Measurements from ENCODE around the gene FMO5.
"Not testable (repeated sequence)": the region's sequence is repeated elsewhere in the genome, so short reads cannot be mapped to it uniquely, and the experiment has no call there.

FMO5 gene

GRCh38 chr1:147238925-147239820, 14.0 kb upstream of the FMO5 start:
- no peak for DNase-seq

GRCh38 chr1:147238053-147238902, 13.1 kb upstream of the FMO5 start:
- no peak for DNase-seq

- DNase-seq = no peak
Measured at GRCh38 chr1:147236959-147237791, 12.0 kb upstream of the FMO5 start.

GRCh38 chr1:147236448-147236847, 11.3 kb upstream of the FMO5 start:
- no peak for DNase-seq

- no peak for DNase-seq
Measured at GRCh38 chr1:147235822-147236221, 10.7 kb upstream of the FMO5 start.

- not testable (repeated sequence) for DNase-seq
Measured at GRCh38 chr1:147233903-147234302, 8.8 kb upstream of the FMO5 start.

GRCh38 chr1:147231032-147231431, 5.9 kb upstream of the FMO5 start:
- not testable (repeated sequence) for DNase-seq

- no peak for DNase-seq
Measured at GRCh38 chr1:147223740-147224615, 1.2 kb downstream of the FMO5 start.

GRCh38 chr1:147218606-147219005, 6.5 kb downstream of the FMO5 start:
- no peak for DNase-seq

GRCh38 chr1:147217141-147217540, 8.0 kb downstream of the FMO5 start:
- no peak for DNase-seq

GRCh38 chr1:147216124-147216523, 9.0 kb downstream of the FMO5 start:
- DNase-seq = no peak

GRCh38 chr1:147215540-147215916, 9.6 kb downstream of the FMO5 start:
- no peak for DNase-seq

GRCh38 chr1:147214842-147215539, 10.1 kb downstream of the FMO5 start:
- no peak for DNase-seq

- no peak for DNase-seq
Measured at GRCh38 chr1:147214325-147214724, 10.8 kb downstream of the FMO5 start.

GRCh38 chr1:147213271-147213670, 11.9 kb downstream of the FMO5 start:
- DNase-seq = no peak

GRCh38 chr1:147211577-147211976, 13.6 kb downstream of the FMO5 start:
- DNase-seq = no peak

GRCh38 chr1:147210987-147211386, 14.2 kb downstream of the FMO5 start:
- DNase-seq = no peak

- no peak for DNase-seq
Measured at GRCh38 chr1:147209825-147210821, 15.0 kb downstream of the FMO5 start.

- no peak for DNase-seq
Measured at GRCh38 chr1:147208619-147209018, 16.5 kb downstream of the FMO5 start.

GRCh38 chr1:147207192-147207591, 17.9 kb downstream of the FMO5 start:
- DNase-seq = no peak
